ENCODE data around the gene RARB.

The RARB gene

DNA sequence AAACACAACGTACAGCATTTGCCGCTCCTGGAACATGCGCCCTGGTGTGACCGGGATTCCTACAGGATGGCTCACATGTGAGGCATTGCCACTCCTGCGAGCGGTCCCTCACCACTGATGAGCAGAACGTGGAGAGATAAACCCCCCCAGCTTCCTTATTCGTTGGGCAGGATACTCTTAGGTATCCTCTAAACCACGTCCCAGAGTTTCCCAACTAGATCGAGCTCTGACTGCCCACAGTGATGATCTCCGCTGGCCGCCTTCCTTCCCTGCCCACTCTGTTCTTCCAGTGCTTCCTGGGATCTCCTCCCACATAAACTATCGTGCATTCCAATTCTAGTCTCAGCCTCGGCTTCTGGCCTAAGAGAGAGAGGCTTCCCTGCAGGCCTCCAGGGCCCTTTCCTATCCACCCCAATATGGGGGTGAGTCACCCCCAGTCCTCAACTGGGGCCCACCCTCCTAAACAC lies 144.9 kb downstream of the RARB start:
- TF ChIP-seq, protein P1, sequence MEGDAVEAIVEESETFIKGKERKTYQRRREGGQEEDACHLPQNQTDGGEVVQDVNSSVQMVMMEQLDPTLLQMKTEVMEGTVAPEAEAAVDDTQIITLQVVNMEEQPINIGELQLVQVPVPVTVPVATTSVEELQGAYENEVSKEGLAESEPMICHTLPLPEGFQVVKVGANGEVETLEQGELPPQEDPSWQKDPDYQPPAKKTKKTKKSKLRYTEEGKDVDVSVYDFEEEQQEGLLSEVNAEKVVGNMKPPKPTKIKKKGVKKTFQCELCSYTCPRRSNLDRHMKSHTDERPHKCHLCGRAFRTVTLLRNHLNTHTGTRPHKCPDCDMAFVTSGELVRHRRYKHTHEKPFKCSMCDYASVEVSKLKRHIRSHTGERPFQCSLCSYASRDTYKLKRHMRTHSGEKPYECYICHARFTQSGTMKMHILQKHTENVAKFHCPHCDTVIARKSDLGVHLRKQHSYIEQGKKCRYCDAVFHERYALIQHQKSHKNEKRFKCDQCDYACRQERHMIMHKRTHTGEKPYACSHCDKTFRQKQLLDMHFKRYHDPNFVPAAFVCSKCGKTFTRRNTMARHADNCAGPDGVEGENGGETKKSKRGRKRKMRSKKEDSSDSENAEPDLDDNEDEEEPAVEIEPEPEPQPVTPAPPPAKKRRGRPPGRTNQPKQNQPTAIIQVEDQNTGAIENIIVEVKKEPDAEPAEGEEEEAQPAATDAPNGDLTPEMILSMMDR (IDR thresholded peaks at IDR 0.05; ENCODE audit: borderline replicate concordance, insufficient read depth, low read depth, low read length) = no peak
- no peak overlapping the region for H3K4me3 ChIP-seq (ENCODE audit: low read depth, low read length)

DNA sequence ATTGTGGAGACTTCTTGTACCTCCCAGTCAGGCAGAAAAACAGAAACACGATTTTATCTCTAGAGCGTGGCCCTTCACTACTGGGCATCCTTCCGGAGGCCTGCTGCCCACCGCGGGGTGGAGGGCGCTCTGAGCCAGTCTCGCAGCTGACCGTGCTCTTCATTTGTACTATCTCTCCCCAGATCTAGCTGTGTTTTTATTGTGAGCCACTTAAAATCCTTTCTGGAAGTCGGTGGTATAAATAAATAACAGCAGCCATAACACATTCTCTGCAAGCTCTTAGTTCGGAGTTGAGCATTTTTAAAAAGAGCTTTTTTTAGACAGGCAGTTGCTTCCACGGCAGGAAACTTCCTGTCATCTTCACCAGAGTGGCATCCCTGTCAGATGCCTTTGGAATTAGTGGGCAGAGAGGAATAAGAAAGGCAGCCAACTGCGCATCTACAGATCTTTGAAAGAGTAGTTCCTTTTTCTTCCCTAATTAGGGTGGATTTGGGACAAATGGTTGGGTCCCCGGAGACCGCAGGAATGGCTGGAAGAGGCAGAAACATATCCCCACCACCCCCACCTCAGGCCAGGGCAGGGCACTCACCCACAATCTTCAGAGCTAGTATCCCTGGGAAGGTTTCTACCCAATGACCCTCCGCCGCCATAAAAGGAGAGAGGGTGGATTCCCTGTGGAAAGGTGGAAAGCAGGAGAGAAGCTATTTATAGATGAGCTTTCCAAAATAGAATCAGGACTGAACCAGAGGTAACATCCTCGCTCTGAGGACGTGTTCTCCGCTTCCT lies 145.5 kb downstream of the RARB start:
- no peak overlapping the region for H3K4me3 ChIP-seq (ENCODE audit: low read depth, low read length)
- TF ChIP-seq, protein P1 (IDR thresholded peaks at IDR 0.05; ENCODE audit: borderline replicate concordance, insufficient read depth, low read depth, low read length) = no peak

DNA sequence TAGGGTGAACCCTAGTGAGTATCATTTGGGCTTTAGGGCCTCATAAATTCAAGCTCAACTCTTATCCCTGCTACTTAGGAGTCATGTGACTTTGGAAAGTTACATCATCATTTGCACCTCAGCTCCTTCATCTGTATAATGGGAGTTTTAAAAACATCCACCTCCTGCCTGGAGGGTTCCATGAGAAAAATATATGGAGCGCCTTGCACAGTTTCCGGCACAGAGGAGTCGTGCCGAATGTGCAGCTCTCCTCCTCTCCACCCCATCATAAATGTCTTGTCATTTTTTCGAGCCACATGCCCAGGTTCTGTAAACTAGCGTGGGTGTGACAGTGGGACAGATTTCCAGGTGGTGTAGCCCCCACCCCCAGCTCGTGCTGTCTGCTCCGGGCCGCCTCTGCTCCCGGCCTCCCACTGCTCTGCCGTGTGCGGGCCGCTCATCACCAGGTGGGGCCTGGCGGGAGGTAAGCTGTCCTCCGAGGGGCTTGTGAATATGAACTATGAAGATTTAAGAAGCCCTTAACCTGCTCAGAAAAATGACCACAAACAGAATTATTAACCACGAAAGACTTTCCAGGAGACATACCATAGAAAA lies 146.2 kb downstream of the RARB start:
- TF ChIP-seq, protein P1 (IDR thresholded peaks at IDR 0.05; ENCODE audit: borderline replicate concordance, insufficient read depth, low read depth, low read length) = no peak
- no peak overlapping the region for H3K4me3 ChIP-seq (ENCODE audit: low read depth, low read length)

DNA sequence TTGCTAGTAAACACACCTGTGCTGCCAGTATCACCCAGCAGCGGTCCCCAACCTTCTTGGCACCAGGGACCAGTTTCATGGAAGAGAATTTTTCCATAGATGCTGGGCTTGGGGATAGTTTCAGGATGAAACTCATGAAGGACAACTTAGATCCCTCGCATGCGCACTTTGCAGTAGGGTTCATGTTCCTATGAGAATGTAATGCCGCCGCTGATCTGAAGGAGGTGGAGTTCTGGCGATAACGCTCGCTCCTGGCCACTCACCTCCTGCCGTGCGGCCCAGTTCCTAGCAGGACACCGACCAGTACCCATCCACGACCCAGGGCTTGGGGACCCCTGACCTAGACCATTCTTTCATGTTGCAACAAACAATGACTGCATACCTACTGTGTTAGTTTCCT lies 146.9 kb downstream of the RARB start:
- no peak overlapping the region for H3K4me3 ChIP-seq (ENCODE audit: low read depth, low read length)
- TF ChIP-seq, protein P1 (IDR thresholded peaks at IDR 0.05; ENCODE audit: borderline replicate concordance, insufficient read depth, low read depth, low read length) = no peak

DNA sequence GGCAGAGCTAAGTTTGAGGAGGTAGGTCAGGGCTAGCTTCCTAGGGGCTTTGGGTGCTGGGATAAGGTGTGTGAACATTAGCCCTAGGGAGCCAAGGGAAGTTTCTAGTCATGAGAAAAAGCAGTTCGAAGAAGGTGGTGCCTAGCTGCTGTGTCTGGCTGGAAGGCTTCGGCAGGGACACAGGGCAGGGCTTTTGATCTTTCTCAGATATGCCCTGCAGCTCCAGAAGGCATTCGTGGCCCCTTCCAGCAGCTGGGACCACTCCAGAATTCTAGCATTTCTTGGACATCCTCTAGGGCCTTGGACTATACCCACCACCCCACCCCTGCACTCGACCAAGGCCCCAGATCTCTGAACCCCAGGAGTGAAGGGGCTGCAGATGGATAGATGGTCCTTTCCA lies 148.1 kb downstream of the RARB start:
- no peak overlapping the region for H3K4me3 ChIP-seq (ENCODE audit: low read depth, low read length)
- TF ChIP-seq, protein P1 (IDR thresholded peaks at IDR 0.05; ENCODE audit: borderline replicate concordance, insufficient read depth, low read depth, low read length) = no peak

DNA sequence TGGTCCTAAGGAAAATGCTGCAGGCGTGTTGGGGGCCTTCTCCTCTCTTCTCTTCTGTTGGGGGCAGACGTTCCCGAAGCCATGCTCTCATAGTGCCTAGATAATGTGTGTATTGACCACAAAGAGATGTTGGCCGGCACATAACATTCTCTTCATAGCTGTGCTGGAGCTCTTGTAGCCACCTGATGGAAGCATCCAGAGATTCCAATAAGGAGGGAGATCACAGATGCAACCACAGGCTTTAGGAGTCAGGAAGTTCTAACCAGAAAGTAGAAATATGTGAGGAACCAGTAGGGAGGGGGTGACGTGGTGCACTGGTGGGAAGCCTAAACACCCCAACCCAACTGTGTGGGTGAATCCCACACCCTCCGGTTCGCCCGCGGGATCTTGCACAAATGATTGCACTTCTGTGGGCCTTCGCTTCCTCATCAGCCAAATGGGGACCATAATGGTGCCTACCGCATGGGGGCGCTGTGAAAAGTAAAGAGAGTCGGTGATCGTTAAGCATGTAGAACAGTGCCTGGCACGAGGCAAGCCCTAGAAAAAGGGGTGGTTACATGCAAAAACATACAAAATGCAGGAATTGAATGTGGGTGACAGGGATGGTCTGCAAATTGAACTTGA lies 148.9 kb downstream of the RARB start:
- TF ChIP-seq, protein P1 (IDR thresholded peaks at IDR 0.05; ENCODE audit: borderline replicate concordance, insufficient read depth, low read depth, low read length) = peak; percentile 38; the same call in 1 of the 2 replicates
- no peak overlapping the region for H3K4me3 ChIP-seq (ENCODE audit: low read depth, low read length)

All from GM12875 (cell line).